HepG2 (cell line): ENCODE measurements around the gene ANKRD13C. TPM values are rescaled to one million over a fixed set of nuclear protein-coding genes. Genes with fewer than 3 reads are reported as not detected.

Source experiments
- ATAC-seq: fragments of 200-7000 bp; cut with Tn5 transposase; 3 replicates; pipeline ENCODE4 v1.9.1; 2020; ENCODE audit warnings: mild to moderate bottlenecking, moderate library complexity
- BruUV-seq: library from RNA; stranded (reverse); fragments of 400-500 nt; replicated peaks from 2 replicates; lab custom pipeline; 2021; lab: Mats Ljungman, UMichigan
- CTCF ChIA-PET: fragments of 300-600 bp; formaldehyde crosslinking; extraction: SDS; loops from one replicate; lab custom pipeline; 2021; ENCODE audit warnings: low total read pairs, inconsistent platforms, low intra/inter-chr PET ratio; lab: Yijun Ruan, JAX
- POLR2A ChIA-PET: fragments of 350-600 bp; sonication (Branson Sonifier 250); formaldehyde crosslinking; loops from one replicate; lab custom pipeline; 2020; ENCODE audit warnings: antibody characterized with exemption, inconsistent platforms; lab: Yijun Ruan, JAX
- DNase-seq: peaks from one replicate; pipeline ENCODE4 v3.0.0-alpha.2; 2015; ENCODE audit warnings: low spot score
- FAIRE-seq: peaks from 3 replicates; lab custom pipeline; 2011; peaks lifted over from hg19 to GRCh38; lab: Jason Lieb, UNC
- H2AFZ ChIP-seq: one replicate; pipeline ENCODE4 v1.6.1; 2011; ENCODE audit warnings: low read length, inconsistent platforms
- H3K27ac ChIP-seq: fragments of 300-600 bp; 3 replicates; pipeline ENCODE4 v1.8.0; 2011; ENCODE audit warnings: mixed run types, mild to moderate bottlenecking, mixed read lengths, low read length, inconsistent platforms; ENCODE audit not compliant: insufficient read depth; ENCODE audit errors: extremely low read length
- H3K27me3 ChIP-seq, 2 experiments: fragments of 200-600 bp in 1 of 2; 2 replicates in 1 of 2; 3 replicates in 1 of 2; pipeline versions ENCODE4 v1.6.0 to v1.8.0; 2011; ENCODE audit warnings: low read length in 2 of 2, mild to moderate bottlenecking in 2 of 2, moderate library complexity in 2 of 2, inconsistent platforms in 1 of 2; ENCODE audit not compliant: insufficient read depth in 2 of 2, control insufficient read depth in 1 of 2
- H3K36me3 ChIP-seq, 2 experiments: fragments of 200-600 bp in 1 of 2; replicated peaks in 1 of 2; 2 replicates in 1 of 2; 3 replicates in 1 of 2; pipeline versions ENCODE4 v1.5.1 to v1.8.0; 2011; ENCODE audit warnings: low read length in 2 of 2, inconsistent platforms in 1 of 2; ENCODE audit not compliant: insufficient read depth in 2 of 2, control insufficient read depth in 1 of 2
- H3K4me1 ChIP-seq: 2 replicates; pipeline ENCODE4 v1.5.1; 2012; ENCODE audit warnings: low read length, inconsistent platforms; ENCODE audit not compliant: insufficient read depth
- H3K4me2 ChIP-seq: 2 replicates; pipeline ENCODE4 v1.6.0; 2011; ENCODE audit warnings: low read depth, low read length, inconsistent platforms
- H3K4me3 ChIP-seq, 3 experiments: fragments of 200-600 bp in 1 of 3; sonication (generic), shearing (Covaris generic) in 1 of 3; replicated peaks in 1 of 3; 2 replicates each; pipeline ENCODE4 v1.5.1; 2011 to 2016; ENCODE audit warnings: low read length in 3 of 3, inconsistent platforms in 2 of 3, low read depth in 2 of 3, mild to moderate bottlenecking in 2 of 3, control low read depth in 1 of 3, mixed read lengths in 1 of 3; ENCODE audit not compliant: insufficient read depth in 1 of 3
- H3K79me2 ChIP-seq: one replicate; pipeline ENCODE4 v1.6.1; 2011; ENCODE audit warnings: low read length, inconsistent platforms; ENCODE audit not compliant: insufficient read depth
- H3K9ac ChIP-seq: 2 replicates; pipeline ENCODE4 v1.6.0; 2011; ENCODE audit warnings: mild to moderate bottlenecking, low read depth, low read length, inconsistent platforms; ENCODE audit not compliant: insufficient read depth
- H3K9me3 ChIP-seq: 2 replicates; pipeline ENCODE4 v1.5.1; 2012; ENCODE audit warnings: mild to moderate bottlenecking, low read length
- H4K20me1 ChIP-seq: 2 replicates; pipeline ENCODE4 v1.6.0; 2011; ENCODE audit warnings: inconsistent platforms, mild to moderate bottlenecking, low read length, moderate library complexity; ENCODE audit not compliant: insufficient read depth
- ASH2L ChIP-seq: fragments of 300-600, 200-600 bp; sonication (generic); IDR thresholded peaks from 2 replicates; pipeline ENCODE4 v1.7.0; 2017; ENCODE audit warnings: low read depth, mild to moderate bottlenecking, moderate library complexity, mixed read lengths, low read length; ENCODE audit not compliant: insufficient read length
- EED ChIP-seq: sonication (generic); formaldehyde crosslinking; IDR thresholded peaks from 2 replicates; pipeline ENCODE4 v1.5.0; 2020; ENCODE audit warnings: mild to moderate bottlenecking, missing genetic modification reagents
- GATAD1 ChIP-seq: IDR thresholded peaks from 2 replicates; pipeline ENCODE4 v1.6.1; 2016; ENCODE audit warnings: missing genetic modification reagents, missing compliant biosample characterization
- NCOA1 ChIP-seq: sonication (generic); formaldehyde crosslinking; IDR thresholded peaks from 2 replicates; pipeline ENCODE4 v1.9.0; 2021; ENCODE audit warnings: missing genetic modification reagents
- TBX3 ChIP-seq: fragments of 450-650 bp; IDR thresholded peaks from 2 replicates; pipeline ENCODE4 v1.6.1; 2017; ENCODE audit warnings: antibody characterized with exemption, mild to moderate bottlenecking, inconsistent platforms, borderline replicate concordance
- ZNF224 ChIP-seq: sonication (generic); formaldehyde crosslinking; IDR thresholded peaks from 2 replicates; pipeline ENCODE4 v1.5.0; 2020; ENCODE audit warnings: mild to moderate bottlenecking, missing genetic modification reagents
- ZNF256 ChIP-seq: sonication (generic); formaldehyde crosslinking; conservative IDR thresholded peaks from 2 replicates; pipeline ENCODE4 v1.4.0; 2020; ENCODE audit warnings: missing genetic modification reagents
- ZNF441 ChIP-seq: sonication (generic); formaldehyde crosslinking; IDR thresholded peaks from 2 replicates; pipeline ENCODE4 v1.7.0; 2021; ENCODE audit warnings: missing genetic modification reagents, borderline replicate concordance
- ZNF775 ChIP-seq: sonication (generic); formaldehyde crosslinking; IDR thresholded peaks from 2 replicates; pipeline ENCODE4 v1.4.0; 2020; ENCODE audit warnings: missing genetic modification reagents, mild to moderate bottlenecking, moderate library complexity, borderline replicate concordance
- WGBS: methylation state at CpG from one replicate; pipeline ENCODE4 v1.1.6; 2017; ENCODE audit warnings: low lambda C conversion rate; 5-methylcytosine and 5-hydroxymethylcytosine counted together
- in situ Hi-C: cut with HindIII; loops from 2 replicates; pipeline ENCODE4 v1.10.0; 2017; ENCODE audit warnings: low pct_unique_long_range_greater_than_20kb; ENCODE audit not compliant: extremely low pct_ligation_motif_present
- intact Hi-C: fragments of 100-400 bp; cut with micrococcal nuclease; formaldehyde crosslinking; loops from one replicate; pipeline ENCODE4 v1.10.0; 2022; ENCODE audit not compliant: unreplicated experiment
- polyA plus RNA-seq, 8 experiments: library from polyadenylated mRNA; depleted of rRNA in 3 of 8; stranded (reverse) in 7 of 8; unstranded in 1 of 8; fragments of >200 nt; fragmentation: Illumina TruSeq in 4 of 8; extraction: Trizol in 4 of 8; gene quantifications; 2 replicates each; pipeline versions ENCODE4 v1.2.1 to v1.2.3, GENCODE V29; 2011 to 2016; ENCODE audit warnings: low read depth in 4 of 8, missing spikeins in 1 of 8, mixed read lengths in 1 of 8; ENCODE audit not compliant: insufficient read depth in 1 of 8
- total RNA-seq, 5 experiments: library from RNA; depleted of rRNA; stranded (reverse); fragments of >200 nt; fragmentation: Illumina TruSeq; extraction: Trizol; gene quantifications; 2 replicates each; pipeline ENCODE4 v1.2.3, GENCODE V29; 2016; ENCODE audit warnings: low read depth in 1 of 5
- TF ChIP-seq, protein P1 (sequence below): sonication (generic); formaldehyde crosslinking; IDR thresholded peaks from 2 replicates; pipeline ENCODE4 v1.5.1; 2020; ENCODE audit warnings: missing genetic modification reagents, mild to moderate bottlenecking, borderline replicate concordance

Gene ANKRD13C
- total and polyA plus RNA-seq, 2 of the 13 experiments (the other 11 are each of a cell fraction or from before 2014, with no cell fraction given): 6.2 to 17.6 TPM

DNA sequence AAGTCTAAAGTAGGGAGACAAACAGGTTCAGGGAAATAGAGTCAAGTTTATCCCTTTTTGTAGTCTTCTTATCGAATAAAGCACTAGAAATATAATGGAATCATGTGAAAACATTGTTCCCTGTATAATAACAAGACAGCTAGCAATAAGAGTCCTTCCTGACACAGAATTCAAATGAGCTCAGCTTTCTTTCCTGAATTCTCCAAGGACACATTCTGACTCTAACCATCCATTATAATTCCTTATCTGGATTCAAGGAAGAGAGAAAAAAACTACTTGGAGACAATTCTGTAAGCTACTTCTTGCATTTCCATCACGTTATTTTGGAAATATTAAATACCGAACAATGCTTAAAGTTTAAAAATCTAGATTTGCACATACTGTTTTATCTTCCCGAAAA is 58.8 kb downstream of the ANKRD13C start:
- ATAC-seq: no peak
- Histone ChIP-seq H2AFZ (no peak overlapping the region), H4K20me1 (no peaks in the 10 kb centered on the region), H3K27ac (no peak overlapping the region), H3K4me2 (no peak overlapping the region), H3K4me3 (no peak overlapping the region), H3K4me1 (no peaks in the 10 kb centered on the region), H3K9ac (no peak overlapping the region), H3K9me3 (no peaks in the 10 kb centered on the region), H3K36me3 (peaks cover 7 to 37% of the 10 kb centered on the region in 2 experiments; a peak in 4 of 5 replicates), H3K79me2 (no peaks in the 10 kb centered on the region), H3K27me3 (no peaks in the 10 kb centered on the region; a peak in 1 of 5 replicates)
- FAIRE-seq: no peak
- intact Hi-C loops: no loop called here
- in situ Hi-C loops: no loop called here
- DNase-seq: no peak
- TF ChIP-seq ZNF224 (CRISPR knock-in tag) (no peak), ZNF256 (CRISPR knock-in tag) (no peak), ASH2L (no peak), ZNF441 (CRISPR knock-in tag) (no peak), EED (CRISPR knock-in tag) (no peak), ZNF775 (CRISPR knock-in tag) (no peak), TBX3 (no peak), GATAD1 (CRISPR knock-in tag) (no peak), NCOA1 (no peak)
- TF ChIP-seq, protein P1, sequence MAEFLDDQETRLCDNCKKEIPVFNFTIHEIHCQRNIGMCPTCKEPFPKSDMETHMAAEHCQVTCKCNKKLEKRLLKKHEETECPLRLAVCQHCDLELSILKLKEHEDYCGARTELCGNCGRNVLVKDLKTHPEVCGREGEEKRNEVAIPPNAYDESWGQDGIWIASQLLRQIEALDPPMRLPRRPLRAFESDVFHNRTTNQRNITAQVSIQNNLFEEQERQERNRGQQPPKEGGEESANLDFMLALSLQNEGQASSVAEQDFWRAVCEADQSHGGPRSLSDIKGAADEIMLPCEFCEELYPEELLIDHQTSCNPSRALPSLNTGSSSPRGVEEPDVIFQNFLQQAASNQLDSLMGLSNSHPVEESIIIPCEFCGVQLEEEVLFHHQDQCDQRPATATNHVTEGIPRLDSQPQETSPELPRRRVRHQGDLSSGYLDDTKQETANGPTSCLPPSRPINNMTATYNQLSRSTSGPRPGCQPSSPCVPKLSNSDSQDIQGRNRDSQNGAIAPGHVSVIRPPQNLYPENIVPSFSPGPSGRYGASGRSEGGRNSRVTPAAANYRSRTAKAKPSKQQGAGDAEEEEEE (CRISPR knock-in tag): no peak
- WGBS: 97% methylated on average over 4 of the region's 4 CpGs
- no TSS peak for BruUV-seq
- POLR2A ChIA-PET: no interaction called here
- CTCF ChIA-PET: no interaction called here
